ENCODE data around the gene NUS1.
"Not testable (repeated sequence)": the region's sequence is repeated elsewhere in the genome, so short reads cannot be mapped to it uniquely, and the experiment has no call there.

NUS1 gene

GRCh38 chr6:117674991-117675657 is at the start of gene NUS1:
NUS1 (plus strand) TSS chr6:117675469; CDS start chr6:117675671, 202 bp downstream.
- DNase-seq, result peak; percentile 96

DNA sequence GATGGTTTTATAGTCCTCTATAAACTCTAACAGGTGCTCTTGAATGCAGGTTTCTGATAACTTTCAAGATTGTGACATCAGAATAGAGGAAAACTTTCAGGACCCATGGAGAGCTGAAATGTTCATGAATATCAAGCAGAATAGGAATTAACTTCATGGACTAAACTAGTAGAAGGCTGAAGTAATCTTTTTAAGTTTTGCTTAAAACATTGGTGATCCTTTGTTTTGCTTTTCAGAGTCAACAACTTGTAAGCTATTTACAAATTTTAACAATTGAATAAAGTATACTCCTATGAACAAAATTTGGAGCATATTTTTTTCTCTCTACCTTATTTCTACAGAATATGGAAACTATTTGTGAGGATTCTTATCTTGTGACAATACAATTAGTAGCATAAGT is 47.7 kb upstream of the NUS1 start:
- DNase-seq, result no peak

DNA sequence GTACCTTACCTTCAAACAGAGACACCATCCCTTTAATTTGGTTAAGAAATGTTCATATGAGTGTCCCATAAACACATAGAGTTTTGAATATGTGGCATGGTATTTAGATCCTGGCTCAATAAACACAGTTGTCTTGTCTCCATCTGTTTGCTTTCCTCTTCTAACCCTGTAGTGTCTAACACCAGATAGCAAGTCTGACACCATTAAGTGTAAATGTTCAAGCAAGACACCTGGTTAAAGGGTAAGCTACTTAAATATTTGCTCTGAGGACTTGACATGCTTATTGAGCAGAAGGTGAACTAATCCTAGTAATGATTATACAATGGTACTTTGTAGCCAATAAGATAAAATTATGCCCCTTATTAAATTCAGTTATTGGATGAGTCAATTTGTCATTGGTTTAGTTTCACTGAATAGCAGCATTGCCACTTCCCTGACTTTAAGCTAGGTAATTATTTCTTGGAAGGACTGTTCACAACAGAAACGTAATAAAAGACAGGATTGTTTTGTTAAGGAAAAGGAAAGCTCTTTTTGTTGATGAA is 46.1 kb upstream of the NUS1 start:
- DNase-seq, result no peak

- DNase-seq, result no peak
These were observed 37.5 kb upstream of the NUS1 start for GRCh38 chr6:117637770-117638169.

- DNase-seq, result no peak
These were observed 32.3 kb upstream of the NUS1 start for GRCh38 chr6:117642976-117643375.

DNA sequence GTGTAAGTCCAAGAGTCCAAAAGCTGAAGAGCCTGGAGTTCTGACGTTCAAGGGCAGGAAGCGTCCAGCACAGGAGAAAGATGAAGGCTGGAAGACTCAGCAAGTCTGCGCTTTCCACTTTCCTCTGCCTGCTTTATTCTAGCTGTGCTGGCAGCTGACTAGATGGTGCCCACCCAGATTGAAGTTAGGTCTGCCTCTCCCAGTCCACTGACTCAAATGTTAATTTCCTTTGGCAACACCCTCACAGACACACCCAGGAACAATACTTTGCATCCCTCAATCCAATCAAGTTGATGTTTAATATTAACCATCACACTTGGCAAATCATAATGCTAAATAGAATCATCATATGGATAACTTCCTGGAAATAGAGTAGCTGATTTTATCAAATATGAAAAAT is 23.3 kb upstream of the NUS1 start:
- DNase-seq, result not testable (repeated sequence)

DNA sequence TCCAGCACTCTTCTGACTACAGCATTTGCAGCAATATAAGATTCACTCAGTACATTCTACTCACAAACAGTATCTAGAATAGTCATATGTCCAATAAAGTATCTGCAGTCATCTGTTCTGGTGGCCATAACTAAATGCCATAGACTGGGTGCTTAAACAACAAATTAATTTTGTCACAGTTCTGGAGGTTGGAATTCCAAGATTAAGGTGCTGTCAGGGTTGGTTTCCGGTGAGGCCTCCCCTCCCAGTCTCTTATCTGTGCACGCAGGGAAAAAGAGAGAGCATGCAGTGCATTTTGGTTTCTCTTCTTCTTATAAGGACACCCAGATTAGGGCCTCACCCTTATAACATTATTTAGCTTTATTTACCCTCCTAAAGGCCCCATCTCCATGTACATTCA is 21.3 kb upstream of the NUS1 start:
- DNase-seq, result no peak

DNA sequence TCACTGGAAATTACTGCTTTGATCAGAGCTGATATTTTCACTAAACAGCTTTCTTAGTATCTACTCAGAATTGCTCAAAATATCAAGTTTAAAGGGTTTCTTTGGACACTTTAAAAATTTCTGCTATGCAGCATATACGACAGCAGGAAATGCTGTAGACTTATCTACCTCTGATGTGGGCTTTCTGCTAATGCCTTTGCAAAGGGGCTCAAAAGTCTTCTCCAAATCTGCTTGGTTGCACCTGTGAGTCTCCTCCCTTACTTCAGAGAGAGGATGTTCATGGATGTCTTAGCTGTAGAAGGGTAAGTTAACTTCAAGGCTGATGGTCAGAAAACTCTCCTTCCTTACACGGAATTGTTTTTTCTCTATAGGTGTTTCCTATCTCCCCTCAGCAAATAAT is 19.9 kb upstream of the NUS1 start:
- no peak for DNase-seq

DNA sequence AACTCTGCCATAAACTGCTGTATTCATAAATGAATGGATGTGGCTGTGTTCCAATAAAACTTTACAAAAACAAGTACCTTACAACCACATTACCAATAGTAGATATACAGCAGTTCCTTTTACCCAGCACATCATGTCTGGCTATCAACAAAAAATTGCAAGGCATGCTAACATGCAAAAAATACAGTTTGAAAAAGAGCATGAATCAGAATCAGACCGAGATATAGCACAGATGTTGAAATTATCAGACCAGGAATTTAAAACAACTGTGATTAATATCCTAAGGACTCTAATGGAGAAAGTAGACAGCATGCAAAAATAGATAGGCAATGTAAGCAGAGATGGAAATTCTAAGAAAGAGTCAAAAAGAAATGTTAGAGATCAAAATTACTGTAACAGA is 8.4 kb upstream of the NUS1 start:
- DNase-seq, result no peak

- no peak for DNase-seq
These were observed 6.5 kb upstream of the NUS1 start for GRCh38 chr6:117668736-117669135.

DNA sequence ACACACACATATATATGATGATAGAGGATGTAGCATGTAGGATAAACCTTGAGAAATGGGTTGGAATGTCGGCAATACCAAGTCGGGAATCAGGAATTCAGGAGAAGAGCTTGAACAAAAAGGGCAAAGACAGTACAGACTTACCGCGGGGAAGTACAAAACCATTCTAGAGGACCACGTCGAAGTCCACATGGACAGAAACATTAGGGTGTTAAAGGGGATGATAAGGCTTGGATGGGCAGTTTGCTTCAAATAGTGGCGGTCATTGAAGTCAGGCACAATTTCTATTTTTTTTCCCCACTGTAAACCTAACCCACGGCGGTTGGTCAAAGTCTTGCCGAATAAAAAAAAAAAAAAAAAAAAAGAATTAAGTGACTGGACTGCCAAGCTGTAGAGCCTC is 766 bp upstream of the NUS1 start:
- DNase-seq, result no peak

GRCh38 chr6:117675658-117676301 is 511 bp downstream of the NUS1 start:
- DNase-seq, result not testable (repeated sequence)

- no peak for DNase-seq
These were observed 1.4 kb downstream of the NUS1 start for GRCh38 chr6:117676577-117677218.

GRCh38 chr6:117677553-117678141 is 2.4 kb downstream of the NUS1 start:
- no peak for DNase-seq

DNA sequence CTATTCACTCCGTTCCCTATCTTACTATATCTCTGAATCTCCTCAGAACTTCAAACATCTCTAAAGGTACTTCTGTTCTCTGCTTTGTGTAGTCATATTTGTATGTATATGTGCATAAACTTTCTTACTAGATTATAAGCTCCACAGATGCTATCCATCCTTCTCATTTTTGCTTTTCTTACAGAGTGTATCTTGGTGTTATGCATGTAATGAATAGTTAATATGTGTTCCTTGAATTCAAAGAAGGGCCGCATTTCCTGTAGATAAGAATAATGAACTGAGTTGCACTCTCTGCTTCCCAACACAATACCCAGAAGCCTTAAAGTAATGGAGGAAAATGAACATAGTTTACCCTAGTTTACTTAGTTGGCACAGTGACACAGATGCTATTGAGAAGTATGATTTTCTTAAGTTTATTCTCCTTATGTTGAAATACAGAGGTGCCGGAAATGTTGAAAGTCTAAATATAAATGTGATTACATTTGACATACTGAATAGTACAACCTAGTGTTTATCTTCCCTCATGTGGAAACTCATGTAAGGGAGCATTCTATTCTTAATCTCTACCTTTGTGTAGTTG is 6.0 kb downstream of the NUS1 start:
- DNase-seq, result no peak

- no peak for DNase-seq
These were observed 9.5 kb downstream of the NUS1 start for GRCh38 chr6:117684749-117685148.

GRCh38 chr6:117685359-117685758 is 10.1 kb downstream of the NUS1 start:
- DNase-seq, result no peak

DNA sequence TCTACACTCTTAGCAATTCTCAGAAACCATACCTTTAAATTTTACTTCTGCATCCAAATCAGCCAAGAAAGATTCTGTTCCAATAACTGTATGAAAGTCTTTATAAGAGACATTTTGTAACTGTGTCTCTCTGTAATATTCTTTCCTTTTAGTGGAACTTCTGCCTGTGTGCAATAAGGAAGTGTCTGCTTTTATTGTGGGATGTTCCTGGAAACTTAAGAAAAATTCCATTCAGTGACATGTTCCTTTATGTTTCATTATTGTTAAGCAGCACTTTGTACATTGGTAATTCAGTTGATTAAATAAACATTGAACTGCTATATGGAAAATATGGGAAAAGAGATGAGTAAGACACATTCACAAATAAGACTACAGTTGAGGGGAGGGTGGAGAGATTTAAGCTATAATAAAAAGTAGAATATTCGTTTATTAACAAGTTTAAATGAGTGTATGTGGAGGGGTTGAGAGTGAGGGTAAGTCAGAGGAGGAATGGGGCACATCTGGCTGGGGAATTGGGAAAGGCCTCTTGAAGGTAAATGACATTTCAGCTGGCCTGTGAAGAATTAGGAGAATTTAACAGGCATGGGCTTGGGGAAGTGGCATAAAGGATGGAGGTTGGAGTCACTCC is 11.9 kb downstream of the NUS1 start:
- no peak for DNase-seq

- DNase-seq, result not testable (repeated sequence)
These were observed 14.3 kb downstream of the NUS1 start for GRCh38 chr6:117689584-117689983.

DNA sequence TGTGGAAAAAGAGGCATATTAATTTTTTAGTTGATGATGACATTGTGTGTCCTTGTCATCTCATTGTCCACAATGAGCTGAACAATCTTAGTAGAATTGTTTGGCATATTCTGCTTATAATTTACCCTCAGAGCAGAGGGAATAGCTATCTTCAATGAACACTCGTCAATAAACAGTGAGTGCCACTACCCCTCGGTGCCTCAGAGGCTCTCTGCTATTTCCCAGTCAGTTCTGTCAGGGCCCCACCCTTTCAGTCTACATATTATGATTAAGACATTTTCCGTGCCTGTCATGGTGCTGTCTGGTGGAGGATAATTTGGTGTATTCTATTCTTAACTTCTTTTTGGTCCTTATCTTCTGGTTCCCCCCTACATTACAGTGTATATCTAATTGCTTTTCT is 31.2 kb downstream of the NUS1 start:
- no peak for DNase-seq

DNA sequence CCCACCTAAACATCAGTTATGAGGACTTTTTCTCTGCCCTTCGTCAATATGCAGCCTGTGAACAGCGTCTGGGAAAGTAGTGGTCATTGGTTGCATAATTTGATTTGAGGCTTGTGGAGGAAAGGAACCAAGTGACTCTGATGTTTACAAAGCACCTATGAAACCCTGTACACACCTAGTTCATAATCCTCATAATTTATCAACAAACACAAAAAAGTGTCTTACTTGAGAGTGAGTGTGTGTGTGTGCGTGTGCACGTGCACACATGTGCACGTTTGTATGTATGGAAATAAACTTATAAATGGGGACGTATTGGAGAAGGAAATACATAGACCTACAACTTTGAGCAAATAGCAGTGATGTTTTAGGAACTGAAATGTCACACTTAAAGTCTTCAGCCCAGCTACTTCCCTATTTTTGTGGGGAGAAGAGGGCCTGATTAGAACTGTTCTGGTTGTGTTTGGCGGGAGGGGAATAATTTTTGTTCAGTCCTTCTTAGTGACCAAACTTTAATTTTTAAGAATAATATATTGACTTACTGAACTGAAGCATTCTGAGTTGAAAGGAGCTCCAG is 31.8 kb downstream of the NUS1 start:
- DNase-seq, result not testable (repeated sequence)

DNA sequence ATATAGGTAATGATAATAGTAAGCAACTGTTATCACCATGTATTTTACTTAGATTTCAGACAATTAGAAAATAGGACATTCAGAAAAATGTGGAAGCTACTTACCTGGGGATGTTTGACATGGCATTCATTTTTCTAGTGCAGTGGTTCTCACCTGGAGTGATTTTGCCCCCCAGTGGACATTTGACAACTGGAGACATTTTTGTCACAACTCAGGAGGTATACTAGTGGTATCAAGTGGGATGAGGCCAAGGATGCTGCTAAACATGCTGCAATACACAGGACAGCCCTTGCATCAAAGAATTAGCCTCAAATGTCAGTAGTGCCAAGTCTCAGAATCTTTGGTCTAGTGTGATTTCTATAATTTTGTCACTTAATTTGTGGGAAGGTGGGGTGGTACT is 36.1 kb downstream of the NUS1 start:
- no peak for DNase-seq
